ENCODE results near the gene MRPL23. TPM values are rescaled to one million over a fixed set of nuclear protein-coding genes. Genes with fewer than 3 reads are reported as not detected.

The MRPL23 gene
- total RNA-seq, 1 donor from 2014 or later: 163 TPM

GRCh38 chr11:1992111-1992510 is 45.0 kb downstream of the MRPL23 start:
- DNase-seq (ENCODE audit: low read depth): no peak
- Histone ChIP-seq H3K27me3 (ENCODE audit: control insufficient read depth, insufficient read depth, low read length) (no peaks in the 10 kb centered on the region), H3K36me3 (ENCODE audit: control insufficient read depth, insufficient read depth, low read length) (no peaks in the 10 kb centered on the region), H3K4me3 (ENCODE audit: low read depth, low read length) (no peak overlapping the region)
- TF ChIP-seq CTCF (IDR thresholded peaks at IDR 0.05; ENCODE audit: insufficient read depth, low read length, poor library complexity, severe bottlenecking): no peak

- no peak for TF ChIP-seq CTCF (IDR thresholded peaks at IDR 0.05; ENCODE audit: insufficient read depth, low read length, poor library complexity, severe bottlenecking)
- DNase-seq (ENCODE audit: low read depth): no peak
- H3K27me3 ChIP-seq (ENCODE audit: control insufficient read depth, insufficient read depth, low read length): no peaks in the 10 kb centered on the region
- no peak overlapping the region for H3K4me3 ChIP-seq (ENCODE audit: low read depth, low read length)
- H3K36me3 ChIP-seq (ENCODE audit: control insufficient read depth, insufficient read depth, low read length): no peaks in the 10 kb centered on the region
Observed at GRCh38 chr11:1994121-1994520, 47.0 kb downstream of the MRPL23 start.

- TF ChIP-seq CTCF (IDR thresholded peaks at IDR 0.05; ENCODE audit: insufficient read depth, low read length, poor library complexity, severe bottlenecking): no peak
- Histone ChIP-seq H3K4me3 (ENCODE audit: low read depth, low read length) (no peak within 1 kb of the TSS), H3K27me3 (ENCODE audit: control insufficient read depth, insufficient read depth, low read length) (no peaks in the 10 kb centered on the region), H3K36me3 (ENCODE audit: control insufficient read depth, insufficient read depth, low read length) (no peaks in the 10 kb centered on the region)
- no peak for DNase-seq (ENCODE audit: low read depth)
Observed at GRCh38 chr11:1997755-1998154, 50.6 kb downstream of the MRPL23 start, which contains the start of gene H19. Gene H19 (minus strand): TSS chr11:1997842.

GRCh38 chr11:1998290-1998689 is 51.2 kb downstream of the MRPL23 start:
- no peak for DNase-seq (ENCODE audit: low read depth)
- Histone ChIP-seq H3K36me3 (ENCODE audit: control insufficient read depth, insufficient read depth, low read length) (no peaks in the 10 kb centered on the region), H3K4me3 (ENCODE audit: low read depth, low read length) (no peak overlapping the region), H3K27me3 (ENCODE audit: control insufficient read depth, insufficient read depth, low read length) (no peaks in the 10 kb centered on the region)
- TF ChIP-seq CTCF (IDR thresholded peaks at IDR 0.05; ENCODE audit: insufficient read depth, low read length, poor library complexity, severe bottlenecking): no peak

- no peak for DNase-seq (ENCODE audit: low read depth)
- Histone ChIP-seq H3K4me3 (ENCODE audit: low read depth, low read length) (no peak overlapping the region), H3K36me3 (ENCODE audit: control insufficient read depth, insufficient read depth, low read length) (no peaks in the 10 kb centered on the region), H3K27me3 (ENCODE audit: control insufficient read depth, insufficient read depth, low read length) (no peaks in the 10 kb centered on the region)
- no peak for TF ChIP-seq CTCF (IDR thresholded peaks at IDR 0.05; ENCODE audit: insufficient read depth, low read length, poor library complexity, severe bottlenecking)
Observed at GRCh38 chr11:1998861-1999260, 51.7 kb downstream of the MRPL23 start.

GRCh38 chr11:2002042-2002776 is 55.1 kb downstream of the MRPL23 start:
- no peak overlapping the region for H3K4me3 ChIP-seq (ENCODE audit: low read depth, low read length)
- no peaks in the 10 kb centered on the region for H3K36me3 ChIP-seq (ENCODE audit: control insufficient read depth, insufficient read depth, low read length)
- H3K27me3 ChIP-seq (ENCODE audit: control insufficient read depth, insufficient read depth, low read length): no peaks in the 10 kb centered on the region
- no peak for TF ChIP-seq CTCF (IDR thresholded peaks at IDR 0.05; ENCODE audit: insufficient read depth, low read length, poor library complexity, severe bottlenecking)
- DNase-seq (ENCODE audit: low read depth): no peak

Data from kidney epithelial cell (primary cell).